Islet precursor cell (in vitro differentiated cells): ENCODE results near the gene MYH11.
"Not testable (repeated sequence)": the region's sequence is repeated elsewhere in the genome, so short reads cannot be mapped to it uniquely, and the experiment has no call there.

ENCODE experiments used
- DNase-seq: peaks from one replicate; pipeline ENCODE4 v3.0.0-alpha.2; 2018

MYH11 gene

DNA sequence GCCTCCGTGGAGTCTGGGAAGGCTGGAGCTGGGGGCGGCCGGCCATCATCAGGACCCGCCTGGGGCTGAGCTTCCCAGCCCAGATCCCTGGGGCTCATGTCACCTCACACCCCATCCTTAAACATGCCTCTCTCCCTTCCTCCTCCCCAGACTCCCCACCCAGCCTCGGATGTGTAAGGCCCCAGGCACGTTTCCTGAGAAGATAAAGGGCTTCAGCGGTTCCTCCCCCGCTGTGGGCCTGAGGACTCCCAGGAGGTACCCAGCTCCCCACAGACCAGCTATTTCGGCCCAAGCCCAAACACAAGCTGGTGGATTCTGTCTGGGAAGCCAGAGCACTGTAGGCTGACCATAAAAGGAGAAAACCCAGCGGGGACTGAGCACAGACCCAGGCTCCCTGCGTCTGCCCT is 49.2 kb downstream of the MYH11 start:
- DNase-seq, result no peak

DNA sequence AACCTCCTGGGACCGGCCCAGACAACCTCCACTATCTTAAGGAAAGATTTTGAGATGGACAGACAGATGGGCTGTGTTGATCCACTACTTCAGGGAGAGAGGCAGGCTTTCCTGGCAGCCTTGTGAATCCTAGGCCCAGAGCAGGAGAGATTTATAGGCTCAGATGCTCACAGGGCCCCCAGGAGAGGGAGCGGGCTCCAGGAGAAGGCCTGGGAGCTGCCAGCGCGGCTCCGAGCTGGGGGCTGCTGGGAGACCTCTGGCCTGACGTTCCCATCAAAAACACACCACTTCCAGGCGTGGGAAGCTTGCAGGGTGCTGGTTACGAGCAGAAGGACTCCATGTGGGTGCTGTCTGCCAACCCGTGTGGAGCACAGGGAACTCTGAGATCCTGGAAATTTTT is 53.2 kb downstream of the MYH11 start:
- DNase-seq, result no peak

DNA sequence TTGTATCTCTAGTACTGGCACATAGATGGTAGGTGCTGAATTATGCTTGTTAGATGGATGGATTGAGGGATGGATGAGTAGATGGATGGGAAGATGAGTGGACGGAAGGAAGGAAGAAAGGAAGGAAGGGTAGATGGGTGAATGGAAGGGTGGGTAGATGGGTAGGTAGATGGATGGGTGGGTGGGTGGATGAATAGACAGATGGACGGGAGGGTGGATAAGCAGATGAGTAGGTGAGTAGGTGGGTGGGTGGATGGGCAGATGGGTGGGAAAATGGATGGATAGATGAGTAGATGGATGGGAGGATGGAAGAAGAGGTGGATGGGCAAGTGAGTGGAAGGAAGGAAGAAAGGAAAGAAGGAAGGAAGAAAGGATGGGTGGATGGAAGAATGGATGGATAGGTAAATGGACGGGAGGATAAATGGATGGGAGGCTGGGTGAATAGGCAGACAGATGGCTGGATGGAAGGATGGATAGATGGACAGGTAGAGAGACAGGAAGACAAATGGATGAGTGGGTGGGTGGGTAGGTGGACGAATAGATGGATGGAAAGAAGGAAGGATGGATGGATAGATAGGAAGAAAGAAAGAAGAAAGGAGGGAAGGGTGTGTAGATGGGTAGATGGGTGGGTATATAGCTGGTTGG is 56.9 kb downstream of the MYH11 start:
- DNase-seq, result no peak

DNA sequence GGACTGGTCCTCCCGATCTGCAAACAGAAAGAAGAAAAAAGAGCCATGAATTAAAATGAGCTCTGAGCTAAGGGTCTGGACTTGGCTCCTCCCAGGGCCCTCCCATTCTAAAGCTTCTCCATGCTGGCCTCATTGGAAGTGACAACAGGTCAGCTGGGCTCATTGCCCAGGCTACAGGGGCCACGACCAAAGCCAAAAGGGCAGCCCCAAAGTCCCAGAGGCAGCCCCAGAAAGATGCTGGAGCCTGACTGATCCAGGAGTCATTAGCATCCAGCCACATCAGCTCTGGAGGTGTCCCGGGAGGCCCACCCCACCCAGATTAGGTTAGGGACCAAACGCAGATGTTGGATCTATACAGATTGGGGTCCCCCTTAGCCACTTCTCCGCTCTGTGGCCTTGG is 58.2 kb downstream of the MYH11 start:
- DNase-seq, result no peak

DNA sequence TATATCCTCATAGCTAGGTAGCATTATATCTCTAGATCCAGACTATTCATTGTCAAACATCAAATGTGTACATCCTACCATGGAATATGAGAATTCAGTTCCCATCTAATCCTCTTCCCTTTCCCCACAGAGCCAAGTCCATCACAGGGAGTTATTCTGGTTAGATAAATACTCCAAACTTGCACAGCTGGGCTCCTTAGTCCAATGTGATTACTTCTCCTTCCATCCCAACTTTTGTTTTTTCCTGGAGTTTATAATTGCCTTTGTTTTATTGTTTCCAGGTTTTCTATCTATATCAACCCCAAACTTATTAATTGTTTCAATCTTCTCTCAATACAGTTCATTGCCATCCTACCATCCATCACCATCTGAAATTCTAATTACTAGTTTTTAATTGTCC is 59.9 kb downstream of the MYH11 start:
- DNase-seq, result no peak

DNA sequence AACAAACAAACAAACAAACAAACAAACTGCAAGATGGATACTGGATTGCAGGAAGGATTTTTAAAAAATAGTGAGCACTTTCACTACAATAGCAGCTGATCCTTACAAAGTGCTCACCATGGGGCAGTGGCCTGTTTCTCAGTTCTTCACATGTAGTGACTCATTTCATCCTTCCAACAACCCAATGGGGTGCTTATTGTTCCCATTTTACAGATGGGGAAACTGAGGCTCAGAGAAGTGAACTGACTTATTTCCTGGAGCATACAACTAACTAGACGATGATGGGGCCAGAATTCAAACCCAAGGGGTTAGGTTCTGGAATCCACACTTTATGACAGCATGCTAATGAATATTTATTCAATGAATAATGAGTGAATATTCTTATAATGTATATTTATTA is 61.2 kb downstream of the MYH11 start:
- no peak for DNase-seq

DNA sequence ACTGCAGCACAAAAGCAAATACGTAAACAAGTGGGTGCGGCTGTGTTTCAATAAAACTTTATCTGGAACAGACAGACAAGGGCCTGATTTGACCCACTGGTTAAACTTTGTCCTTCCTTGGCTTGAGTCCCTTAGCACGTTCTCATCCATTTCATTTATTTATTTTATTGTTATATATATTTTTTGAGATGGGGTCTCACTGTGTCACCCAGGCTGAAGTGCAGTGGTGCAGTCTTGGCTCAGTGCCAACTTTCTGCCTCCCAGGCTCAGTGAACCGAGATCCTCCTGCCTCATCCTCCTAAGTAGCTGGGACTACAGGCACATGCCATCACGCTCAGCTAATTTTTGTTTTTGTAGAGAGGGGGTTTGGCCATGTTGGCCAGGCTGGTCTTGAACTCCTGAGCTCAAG is 64.3 kb downstream of the MYH11 start:
- no peak for DNase-seq

DNA sequence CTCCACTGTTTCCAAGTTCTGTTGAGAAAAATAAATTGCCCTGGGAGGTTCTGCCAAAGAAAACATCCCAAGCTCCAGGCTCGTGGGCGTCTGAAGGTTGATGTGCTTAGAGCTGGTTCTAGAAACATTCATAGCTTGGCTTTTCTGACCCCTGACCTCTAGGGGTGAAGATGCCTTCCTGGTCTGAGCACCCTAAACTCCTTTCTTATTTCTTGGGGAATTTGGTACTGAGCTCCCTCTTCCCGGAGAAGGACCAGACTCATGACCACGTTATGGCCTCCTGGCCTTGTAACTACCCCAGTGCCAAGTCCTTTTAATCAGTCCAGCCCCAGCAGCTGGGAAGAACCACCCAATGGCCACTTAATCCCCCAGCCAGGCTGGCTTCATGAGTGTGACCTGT is 66.4 kb downstream of the MYH11 start:
- DNase-seq, result no peak

DNA sequence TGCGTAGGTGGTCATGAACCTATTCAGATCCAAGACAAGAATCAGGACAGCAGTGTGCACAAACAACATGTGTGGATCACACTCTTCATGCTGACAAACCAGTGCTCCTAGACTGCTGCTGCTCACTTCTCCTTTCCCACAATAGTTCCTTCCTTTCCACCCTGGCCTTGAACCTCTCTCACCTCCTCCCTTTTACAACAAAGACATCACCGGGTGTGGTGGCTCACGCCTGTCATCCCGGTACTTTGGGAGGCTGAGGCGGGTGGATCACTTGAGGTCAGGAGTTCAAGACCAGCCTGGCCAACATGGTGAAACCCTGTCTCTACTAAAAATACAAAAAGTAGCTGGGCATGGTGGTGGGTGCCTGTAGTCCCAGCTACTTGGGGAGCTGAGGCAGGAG is 67.0 kb downstream of the MYH11 start:
- not testable (repeated sequence) for DNase-seq

DNA sequence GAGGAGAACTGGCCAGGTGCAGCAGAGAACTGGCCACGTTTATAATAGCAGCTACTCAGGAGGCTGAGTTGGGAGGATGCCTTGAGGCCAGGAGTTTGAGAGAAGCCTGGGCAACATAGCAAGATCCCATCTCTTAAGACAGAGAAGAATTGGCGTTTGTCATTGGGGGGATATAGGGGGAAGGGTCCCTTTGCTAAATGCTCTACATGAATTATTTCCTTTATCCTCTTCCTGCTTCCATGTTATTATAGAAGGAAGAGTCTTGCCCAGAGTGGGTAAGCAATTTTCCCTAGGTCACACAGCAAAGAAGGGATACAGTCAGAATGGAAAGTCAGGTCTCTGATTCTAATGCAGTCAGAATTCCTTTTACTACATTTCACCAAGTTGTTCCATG is 68.0 kb downstream of the MYH11 start:
- DNase-seq, result no peak

DNA sequence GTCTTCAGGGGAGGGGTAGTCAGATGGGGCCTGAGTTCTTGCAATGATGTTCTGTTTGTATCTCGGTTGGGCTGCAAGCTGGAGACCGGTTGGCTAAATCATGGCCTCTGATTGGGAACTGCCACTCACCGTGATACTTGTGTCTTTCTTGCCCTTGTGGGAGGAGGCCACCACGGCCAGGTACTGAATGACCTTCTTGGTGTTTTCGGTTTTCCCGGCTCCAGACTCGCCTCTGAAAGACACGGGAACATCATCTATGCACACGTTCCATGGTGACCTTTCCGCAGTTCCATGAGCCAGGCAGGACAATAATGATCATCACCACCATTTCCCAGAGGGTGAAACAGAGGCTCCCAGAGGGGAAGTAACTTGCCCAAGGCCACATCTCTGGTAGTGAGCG is 70.3 kb downstream of the MYH11 start:
- no peak for DNase-seq

DNA sequence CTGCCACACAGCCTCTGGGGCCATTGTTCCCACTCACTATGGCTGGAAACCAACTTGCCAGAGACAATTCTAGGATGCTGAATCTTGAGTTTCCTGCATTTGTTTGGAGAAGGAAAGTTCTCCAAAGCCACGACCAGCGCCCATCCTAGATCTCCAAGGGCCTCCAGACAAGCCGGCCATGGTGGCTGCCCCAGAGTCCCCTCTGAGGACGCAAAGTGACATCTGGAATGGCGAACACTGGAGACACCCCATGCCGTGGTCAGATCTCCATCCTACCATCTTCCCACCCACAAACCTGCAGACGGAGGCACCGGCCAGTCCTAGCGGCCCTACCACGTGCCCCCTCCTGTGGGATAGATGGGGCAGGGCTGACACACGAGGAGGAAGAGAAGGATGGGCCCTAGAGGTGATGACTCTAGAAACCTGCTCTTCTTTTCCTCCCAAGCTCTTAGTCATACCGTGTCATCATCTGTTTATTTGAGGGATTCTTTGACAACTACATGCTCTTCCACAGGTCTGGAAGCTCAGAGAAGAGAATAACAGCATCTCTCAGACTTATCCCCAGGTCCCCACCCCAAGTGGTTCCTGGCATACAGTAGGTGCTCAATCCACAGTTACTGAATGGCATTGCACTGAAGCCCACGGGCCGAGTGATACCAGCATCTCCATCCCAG is 71.3 kb downstream of the MYH11 start:
- no peak for DNase-seq

DNA sequence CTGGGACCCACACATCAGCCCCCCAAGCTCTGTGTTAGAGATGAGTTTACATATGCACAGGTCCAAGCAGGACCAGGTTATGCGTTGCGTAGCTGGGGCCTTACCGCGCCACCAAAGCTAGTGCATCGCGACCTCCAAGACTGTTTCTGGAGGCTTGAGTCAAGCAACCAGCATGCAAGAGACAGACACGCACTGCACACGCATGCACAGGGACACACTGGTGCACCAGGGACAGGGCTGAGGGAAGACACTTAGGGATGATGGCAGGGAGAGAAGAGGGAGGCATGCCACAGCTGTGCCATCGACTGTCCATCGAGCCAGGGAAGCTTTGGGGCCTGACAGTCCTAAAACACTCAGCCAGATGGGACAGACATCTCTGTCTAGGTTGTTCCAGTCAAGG is 72.8 kb downstream of the MYH11 start:
- DNase-seq, result no peak

DNA sequence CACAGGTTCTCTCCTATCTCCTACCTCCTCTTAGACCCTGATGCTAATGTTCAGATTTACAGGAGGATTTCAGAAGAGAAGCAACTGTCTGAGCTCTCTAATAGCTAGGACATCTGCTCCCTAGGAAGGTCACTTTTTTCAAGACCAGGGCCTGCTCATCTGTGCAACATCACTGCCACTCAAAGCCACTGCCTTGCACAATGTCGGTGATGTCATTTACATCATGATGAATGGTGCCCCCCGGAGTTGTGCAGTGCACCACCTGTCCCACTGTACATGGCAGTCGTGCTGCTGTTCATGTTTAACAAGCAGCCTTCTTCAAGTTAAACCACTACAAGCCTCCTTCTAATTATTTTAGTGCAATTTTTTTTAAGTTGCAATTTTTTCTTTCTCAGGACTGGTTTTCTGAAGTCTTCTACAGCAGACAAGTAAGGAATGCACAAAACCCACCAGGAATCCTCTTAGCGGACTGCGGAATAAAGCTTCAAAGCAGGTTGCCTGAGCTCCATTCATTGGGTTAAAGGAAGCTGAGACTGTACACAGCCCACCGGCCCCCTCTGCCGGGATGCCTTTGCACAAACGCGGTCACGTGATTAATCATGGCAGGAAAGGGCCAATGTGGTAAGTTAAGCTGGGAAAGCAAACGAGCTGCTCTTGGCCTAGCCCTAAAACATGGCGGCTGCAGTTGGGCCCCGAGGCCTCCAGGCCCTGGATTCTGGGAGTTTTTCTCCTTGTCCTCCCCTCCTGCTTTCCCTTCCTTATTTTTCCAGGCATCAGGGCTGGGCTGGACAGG is 74.1 kb downstream of the MYH11 start:
- no peak for DNase-seq

DNA sequence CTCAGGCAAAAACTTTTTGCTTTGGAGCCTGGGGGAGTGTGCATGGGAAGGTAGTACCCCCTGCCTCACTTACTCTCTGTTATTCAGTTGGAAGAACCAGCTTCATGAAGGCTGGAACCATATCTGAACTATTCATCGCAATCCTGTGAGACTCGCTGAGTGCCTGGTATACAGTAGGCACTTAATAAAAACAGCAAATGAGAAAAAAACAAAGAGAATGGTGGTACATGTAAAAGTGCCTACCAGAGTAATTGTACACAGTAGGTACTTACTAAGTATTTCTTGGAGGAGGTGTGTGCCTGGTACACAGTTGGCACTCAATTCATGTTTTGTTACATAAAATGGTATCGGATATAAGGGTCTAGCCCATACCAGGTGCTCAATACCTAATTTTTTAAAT is 75.2 kb downstream of the MYH11 start:
- no peak for DNase-seq

DNA sequence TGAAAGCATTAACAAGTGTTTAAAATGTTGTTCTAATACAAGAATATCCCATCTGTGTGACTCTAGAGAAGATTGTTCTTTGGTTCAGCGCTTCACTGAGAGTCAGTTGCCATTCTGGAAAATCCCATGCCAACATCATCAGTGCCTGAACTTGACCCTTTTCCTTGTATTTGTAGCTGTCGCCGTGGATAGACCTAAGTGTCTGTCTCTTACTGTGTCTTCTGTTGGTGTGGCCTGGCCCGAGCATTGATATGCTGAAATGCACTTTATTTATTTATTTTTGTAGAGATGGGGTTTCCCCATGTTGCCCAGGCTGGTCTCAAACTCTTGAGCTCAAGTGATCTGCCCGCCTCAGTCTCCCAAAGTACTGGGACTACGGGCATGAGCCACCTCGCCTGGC is 76.0 kb downstream of the MYH11 start:
- no peak for DNase-seq

DNA sequence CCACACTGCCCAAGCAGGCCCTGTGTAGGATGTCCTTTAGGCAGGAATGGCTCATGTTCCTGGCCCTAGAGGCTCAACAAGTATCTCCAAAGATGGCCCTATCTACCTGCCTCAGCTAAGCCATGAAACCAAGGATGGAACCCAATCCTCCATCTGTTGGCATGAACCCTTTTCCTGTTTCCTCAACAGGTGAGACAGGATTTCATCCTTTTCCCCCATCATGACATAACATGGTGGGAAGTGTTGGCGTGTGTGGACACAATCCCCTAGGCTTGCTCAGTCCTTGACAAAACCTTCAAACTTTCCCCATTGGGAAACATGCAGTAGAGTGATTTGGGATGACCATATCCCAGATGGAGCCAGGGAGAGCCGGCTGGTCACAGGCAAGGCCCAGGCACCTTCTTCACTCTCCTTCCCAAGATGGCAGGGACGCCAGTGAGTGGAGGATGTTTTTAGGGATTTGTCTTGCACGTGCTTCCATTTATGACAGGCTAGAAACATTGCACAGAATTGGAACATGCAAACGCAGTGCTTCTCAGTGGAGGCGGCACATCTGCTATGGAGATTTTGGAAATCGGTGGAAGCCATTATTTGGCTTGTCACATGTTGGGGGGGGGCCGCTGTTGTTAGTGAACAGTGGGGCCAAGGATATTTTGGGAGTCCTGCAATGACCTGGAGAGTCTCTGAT is 77.0 kb downstream of the MYH11 start:
- no peak for DNase-seq

DNA sequence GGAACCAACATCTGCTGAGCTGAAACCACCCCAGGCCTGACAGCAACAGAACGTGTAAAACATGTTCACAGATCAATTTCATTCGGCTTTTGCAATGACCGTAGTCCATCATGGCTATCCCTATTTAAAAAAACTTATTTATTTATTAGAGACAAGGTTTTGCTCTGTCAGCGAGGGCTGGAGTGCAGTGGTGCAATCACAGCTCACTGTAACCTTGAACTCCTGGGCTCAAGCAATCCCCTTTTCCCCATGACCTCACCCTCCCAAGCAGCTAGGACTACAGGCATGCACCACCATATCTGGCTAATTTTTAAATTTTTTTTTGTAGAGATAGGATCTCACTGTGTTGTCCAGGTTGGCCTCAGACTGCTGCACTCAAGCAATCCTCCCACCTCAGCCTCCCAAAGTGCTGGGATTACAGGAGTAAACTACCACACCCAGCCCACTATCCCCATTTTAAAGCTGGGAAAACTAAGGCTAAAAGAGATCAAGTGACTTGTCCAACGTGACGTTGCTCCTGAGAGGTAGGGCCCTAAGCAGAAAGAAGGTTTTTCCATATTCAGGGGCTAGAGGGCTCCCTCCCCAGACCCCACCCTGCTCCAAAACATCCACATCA is 77.7 kb downstream of the MYH11 start:
- DNase-seq, result no peak

DNA sequence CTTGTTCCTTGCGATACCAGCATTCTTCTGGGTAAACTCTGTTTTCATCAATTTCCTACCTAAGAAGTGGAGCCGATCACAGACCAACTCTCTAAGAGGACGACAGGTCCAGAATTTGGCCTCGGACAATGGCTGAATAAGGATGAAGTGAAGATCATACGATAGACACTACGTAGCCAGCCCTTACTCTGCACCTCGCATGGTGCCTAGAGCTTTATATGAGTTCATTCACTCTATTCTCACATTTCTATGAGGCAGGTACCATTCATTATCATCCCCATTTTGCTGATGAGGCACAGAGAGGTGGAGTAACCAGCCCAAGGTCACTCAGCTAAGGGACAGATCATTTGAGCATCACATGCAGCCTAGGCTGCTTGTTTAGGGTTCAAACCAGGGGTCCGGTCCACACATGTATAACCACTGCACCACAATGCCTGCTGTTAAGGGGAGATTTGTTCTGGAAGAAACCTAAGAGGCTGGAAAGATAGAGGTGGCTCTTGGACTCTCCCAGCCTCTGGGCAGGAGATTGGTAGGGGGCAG is 78.6 kb downstream of the MYH11 start:
- DNase-seq, result no peak

DNA sequence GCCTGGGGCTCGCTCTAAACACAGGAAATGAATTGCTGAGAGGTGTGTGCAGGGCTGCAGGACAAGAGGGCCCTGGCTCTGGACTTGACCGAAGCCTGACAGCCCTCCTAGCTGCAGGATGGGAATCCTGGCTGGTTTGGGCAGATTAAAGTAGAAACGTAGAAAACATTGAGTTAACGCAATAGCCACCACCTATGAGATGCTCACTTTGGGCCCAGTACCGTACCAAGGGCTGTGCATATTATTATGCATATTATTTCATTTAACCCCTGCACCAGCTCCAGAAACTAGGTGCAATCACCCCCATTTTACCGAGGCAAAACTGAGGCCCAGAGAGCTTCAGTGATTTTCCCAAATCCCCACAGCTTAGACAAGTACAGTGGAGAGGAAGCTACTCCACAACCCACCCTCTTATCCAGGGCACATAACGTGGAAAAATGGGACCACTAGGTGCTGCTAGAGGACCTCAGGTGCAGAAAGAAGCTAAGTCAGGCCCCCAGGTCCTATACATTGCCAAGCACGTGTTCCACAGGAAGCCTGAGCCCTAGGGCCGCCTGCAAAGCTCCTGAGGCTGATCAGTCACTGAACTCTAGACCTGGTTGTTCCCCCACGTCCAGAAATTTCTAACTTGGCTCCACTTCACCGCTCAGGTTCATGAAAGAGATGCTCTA is 79.2 kb downstream of the MYH11 start:
- DNase-seq, result peak; percentile 80

DNA sequence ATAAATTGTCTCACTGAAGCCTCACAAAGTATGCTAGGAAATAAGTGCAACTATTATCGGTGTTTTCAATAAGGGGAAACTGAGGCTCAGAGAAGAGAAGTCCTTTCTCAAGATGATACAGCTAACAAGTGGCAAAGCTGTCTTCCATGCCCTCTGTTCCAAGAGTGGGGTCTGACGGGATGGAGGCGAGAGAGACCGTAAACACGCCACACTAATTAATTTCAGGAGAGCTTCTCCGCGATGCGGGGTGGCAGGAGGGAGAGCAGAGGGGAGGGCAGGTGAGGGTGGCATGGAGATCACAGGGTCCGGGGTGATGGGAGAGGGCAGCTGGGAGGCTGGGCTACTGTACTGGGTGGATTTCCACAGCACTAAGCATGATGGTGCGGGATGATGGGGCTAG is 80.3 kb downstream of the MYH11 start:
- no peak for DNase-seq

DNA sequence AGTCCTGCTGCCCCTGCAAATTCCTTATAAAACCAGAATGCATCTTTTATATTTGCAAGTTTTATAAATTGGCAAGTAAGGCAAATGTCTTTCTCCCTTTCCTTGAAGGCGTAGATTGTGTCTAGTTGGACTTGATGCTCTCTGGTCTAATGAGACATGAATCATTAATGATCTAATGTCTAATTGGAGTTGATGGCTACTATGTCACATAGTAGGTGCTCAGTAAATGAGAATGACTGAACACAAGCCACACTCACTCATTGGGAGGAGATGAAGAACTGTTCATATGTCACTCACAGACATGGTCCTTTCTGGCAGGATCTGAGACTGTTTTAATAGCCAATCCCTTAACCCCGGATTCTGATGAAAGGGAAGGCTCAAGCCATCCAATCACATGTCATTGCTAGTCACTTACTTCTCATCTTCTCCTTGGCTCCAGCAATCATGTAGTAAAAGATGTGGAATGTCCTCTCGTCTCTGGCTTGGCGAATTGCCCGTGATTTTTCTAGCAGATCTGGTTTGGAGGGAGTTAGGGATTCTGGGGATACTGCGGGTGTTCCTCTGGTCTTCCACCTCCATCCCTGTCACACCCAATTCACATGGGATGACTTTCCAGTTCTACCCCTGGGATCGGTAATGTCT is 81.0 kb downstream of the MYH11 start:
- DNase-seq, result no peak
